Mononuclear cell (primary cell): ENCODE measurements around the gene CFAP161. TPM values are rescaled to one million over a fixed set of nuclear protein-coding genes. Genes with fewer than 3 reads are reported as not detected.

Experiments used
- H3K27me3 ChIP-seq: 2 replicates; pipeline ENCODE4 v1.6.0; 2011; ENCODE audit warnings: low read length, control low read depth; ENCODE audit not compliant: insufficient read depth
- H3K4me1 ChIP-seq: 2 replicates; pipeline ENCODE4 v1.5.1; 2011; ENCODE audit warnings: mild to moderate bottlenecking, low read length, control low read depth; ENCODE audit not compliant: insufficient read depth
- H3K4me3 ChIP-seq: 2 replicates; pipeline ENCODE4 v1.5.1; 2011; ENCODE audit warnings: mild to moderate bottlenecking, low read length, moderate library complexity
- H3K9me3 ChIP-seq: 2 replicates; pipeline ENCODE4 v1.5.1; 2011; ENCODE audit warnings: low read depth, mild to moderate bottlenecking, control low read depth, low read length
- total RNA-seq: library from RNA; depleted of rRNA; stranded (reverse); fragments of >200 nt; gene quantifications from one replicate; pipeline ENCODE4 v1.2.3, GENCODE V29; 2012

CFAP161 gene
- total RNA-seq, 1 donor: 3.7 TPM

DNA sequence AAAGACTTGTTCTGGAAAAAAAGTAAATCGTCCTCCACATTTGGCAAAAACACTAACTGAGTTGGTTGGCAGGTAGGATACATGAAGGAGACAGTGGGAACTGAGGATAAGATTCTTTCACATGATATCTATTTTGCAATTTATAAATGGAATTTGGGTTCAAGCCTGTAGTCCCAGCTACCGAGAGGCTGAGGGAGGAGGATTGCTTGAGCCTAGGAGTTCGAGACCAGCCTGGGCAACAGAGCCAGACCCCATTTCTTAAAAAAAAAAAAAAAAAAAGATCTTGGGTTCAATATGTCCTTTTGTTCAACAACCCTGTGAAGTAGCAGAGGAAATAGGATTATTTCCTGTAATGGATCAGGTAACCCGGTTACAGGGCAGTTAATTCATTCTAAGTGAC lies 35.7 kb upstream of the CFAP161 start:
- Histone ChIP-seq H3K4me3 (no peak overlapping the region), H3K4me1 (peaks cover 15% of the 10 kb centered on the region), H3K27me3 (peaks cover 12% of the 10 kb centered on the region), H3K9me3 (no peaks in the 10 kb centered on the region)

DNA sequence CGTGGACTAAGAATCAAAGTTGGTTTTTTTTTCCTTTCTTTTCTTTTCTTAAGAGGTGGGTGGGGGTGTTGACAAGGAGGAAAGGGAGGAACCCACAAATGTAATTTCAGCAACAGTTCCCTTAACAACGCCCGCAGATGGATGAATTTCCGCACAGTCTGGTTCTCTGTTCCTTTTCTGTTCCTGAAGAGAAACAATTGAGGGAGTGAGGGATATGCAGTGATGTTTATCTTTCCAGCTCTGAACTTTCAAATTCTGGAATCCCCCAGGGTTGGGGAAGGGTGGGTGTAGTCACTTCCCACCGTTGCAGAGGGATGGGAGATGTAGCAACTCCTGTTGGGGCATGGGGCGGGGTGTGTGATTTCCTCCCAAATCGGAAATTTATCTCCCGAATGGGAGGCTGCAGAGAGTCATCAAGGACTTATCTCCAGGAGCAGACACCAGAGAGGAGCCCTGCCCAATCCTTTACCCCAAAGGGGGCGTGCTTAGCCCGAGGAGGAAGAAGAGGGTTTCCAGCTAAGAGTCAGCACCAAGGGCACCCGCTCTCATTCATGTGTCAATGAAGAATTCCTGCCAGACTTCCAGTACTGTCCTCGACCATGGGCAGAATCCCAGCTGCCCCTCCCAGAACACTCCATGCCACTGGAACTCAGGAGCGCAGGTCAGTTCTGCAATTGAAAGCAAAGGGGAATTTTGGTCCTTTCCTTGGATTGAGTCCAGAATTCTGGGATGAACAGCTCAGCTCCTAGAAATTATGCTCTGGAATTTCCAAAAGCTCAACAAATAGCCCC lies 35.0 kb upstream of the CFAP161 start:
- H3K4me3 ChIP-seq: no peak overlapping the region
- H3K4me1 ChIP-seq: peaks cover 15% of the 10 kb centered on the region
- H3K9me3 ChIP-seq: no peaks in the 10 kb centered on the region
- peaks cover 12% of the 10 kb centered on the region for H3K27me3 ChIP-seq

DNA sequence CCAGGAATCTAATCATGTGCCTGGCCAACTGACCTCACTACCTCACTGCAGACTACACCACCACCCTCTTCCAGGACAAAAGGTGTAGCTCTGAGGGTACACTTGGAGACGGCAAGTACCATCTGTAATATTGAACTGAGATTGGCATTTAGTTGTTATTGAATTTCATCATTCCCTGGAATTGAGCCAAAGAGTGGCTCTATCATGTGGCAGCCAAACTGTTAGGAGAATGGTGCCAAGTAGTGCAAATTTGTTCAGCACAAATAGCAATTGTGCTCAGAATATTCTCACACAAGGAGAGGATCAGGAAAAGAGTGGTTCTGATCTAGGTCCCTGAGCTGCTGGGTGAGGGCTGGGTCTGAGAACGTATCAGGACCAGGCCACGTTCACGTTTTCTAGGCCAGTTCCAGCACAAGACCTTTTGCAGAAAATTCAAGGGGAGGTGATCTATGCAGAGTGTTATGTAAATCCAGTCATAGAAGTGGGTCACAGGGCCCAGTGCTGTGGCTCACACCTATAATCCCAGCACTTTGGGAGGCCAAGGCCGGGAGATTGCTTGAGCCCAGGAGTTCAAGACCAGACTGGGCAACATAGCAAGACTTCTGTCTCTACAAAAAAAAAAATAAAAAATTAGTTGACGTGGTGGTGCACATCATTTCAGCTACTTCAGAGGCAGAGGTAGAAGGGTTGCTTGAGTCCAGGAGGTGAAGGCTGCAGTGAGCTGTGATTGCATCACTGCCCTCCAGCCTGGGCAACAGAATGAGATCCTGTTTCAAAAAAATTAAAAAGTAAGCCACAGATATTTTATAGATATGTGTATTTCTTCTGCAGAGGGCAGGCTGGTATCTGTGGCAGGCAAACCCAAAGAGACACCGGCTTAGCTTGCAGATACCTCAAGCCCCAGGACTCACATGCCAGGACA lies 31.9 kb upstream of the CFAP161 start:
- H3K9me3 ChIP-seq: no peaks in the 10 kb centered on the region
- peaks cover 15% of the 10 kb centered on the region for H3K4me1 ChIP-seq
- peaks cover 12% of the 10 kb centered on the region for H3K27me3 ChIP-seq
- no peak overlapping the region for H3K4me3 ChIP-seq

DNA sequence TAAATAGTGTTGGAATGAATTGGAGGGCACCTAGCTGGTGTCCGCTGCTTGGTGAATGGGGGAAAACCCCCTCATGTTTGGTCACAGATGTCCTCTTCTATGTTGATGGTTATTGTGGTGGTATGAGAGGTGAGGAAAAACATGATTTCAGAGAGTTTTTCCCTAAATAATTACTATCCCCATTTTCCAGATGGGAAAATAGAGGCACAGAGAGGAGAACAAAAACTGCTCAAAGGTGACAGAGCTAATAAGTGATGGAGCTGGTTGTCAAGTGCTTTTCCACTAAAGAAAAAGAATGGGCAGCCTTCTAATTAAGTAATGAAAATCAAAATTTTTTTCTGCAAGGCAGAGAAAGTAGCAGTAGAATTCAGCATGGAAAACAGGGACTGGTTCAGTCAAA lies 30.2 kb upstream of the CFAP161 start:
- peaks cover 7% of the 10 kb centered on the region for H3K27me3 ChIP-seq
- H3K4me1 ChIP-seq: peaks cover 7% of the 10 kb centered on the region
- no peaks in the 10 kb centered on the region for H3K9me3 ChIP-seq
- no peak overlapping the region for H3K4me3 ChIP-seq

DNA sequence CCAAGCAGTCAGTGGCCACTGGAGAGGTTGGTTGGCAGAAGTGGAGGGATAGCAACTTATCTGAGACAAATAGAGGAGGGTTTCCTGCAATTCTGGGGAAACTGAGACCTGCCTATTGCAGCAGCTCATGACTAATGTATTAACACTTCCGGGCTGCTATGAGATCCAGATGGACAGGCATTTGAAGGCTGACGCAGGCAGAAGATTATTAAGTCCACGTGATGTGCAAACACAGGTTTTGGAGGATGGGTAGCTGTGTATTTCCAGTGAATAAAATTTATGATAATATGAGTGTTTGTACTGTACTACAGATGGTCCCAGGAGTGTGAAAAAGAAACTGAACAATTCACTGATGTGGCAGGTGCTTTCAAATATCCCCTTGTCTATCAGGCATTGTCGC lies 28.5 kb upstream of the CFAP161 start:
- no peaks in the 10 kb centered on the region for H3K4me1 ChIP-seq
- H3K4me3 ChIP-seq: no peak overlapping the region
- H3K27me3 ChIP-seq: no peaks in the 10 kb centered on the region
- H3K9me3 ChIP-seq: no peaks in the 10 kb centered on the region

DNA sequence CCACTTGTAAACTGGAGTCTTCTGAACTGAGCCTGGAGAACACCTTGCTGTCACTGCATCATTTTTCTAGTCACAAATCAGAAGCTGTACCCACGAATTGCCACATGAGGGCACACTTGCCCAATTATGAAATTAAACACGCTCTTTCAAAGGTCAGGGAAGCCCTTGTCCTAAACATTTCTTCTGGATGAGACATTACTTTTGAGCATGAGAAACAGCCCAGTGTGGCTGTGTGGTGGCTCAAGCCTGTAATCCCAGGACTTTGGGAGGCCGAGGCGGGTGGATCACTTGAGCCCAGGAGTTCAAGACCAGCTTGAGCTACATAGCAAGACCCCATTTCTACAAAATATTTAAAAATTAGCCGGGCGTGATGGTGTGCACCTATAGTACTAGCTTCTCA lies 27.5 kb upstream of the CFAP161 start:
- Histone ChIP-seq H3K9me3 (no peaks in the 10 kb centered on the region), H3K4me3 (no peak overlapping the region), H3K4me1 (no peaks in the 10 kb centered on the region), H3K27me3 (no peaks in the 10 kb centered on the region)

DNA sequence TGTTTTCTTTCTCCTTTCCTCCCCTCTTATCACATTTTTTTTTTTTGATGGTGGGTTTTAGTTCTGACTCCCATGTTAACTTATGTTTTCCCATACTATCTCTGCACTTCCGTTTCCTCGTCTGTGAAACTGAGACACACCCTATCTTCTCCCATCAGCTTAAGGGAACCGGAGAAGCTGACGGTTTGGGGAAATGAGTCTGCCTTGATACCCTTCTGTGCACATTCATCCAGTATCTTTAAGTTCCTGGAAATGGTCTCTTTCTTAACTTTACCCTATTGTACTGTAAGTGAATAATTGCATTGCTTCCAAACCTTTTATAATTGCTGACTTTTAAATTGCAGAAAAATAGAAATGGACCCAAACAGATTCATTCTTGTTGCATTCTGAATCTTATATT lies 26.2 kb upstream of the CFAP161 start:
- Histone ChIP-seq H3K4me1 (no peaks in the 10 kb centered on the region), H3K27me3 (no peaks in the 10 kb centered on the region), H3K4me3 (no peak overlapping the region), H3K9me3 (no peaks in the 10 kb centered on the region)

DNA sequence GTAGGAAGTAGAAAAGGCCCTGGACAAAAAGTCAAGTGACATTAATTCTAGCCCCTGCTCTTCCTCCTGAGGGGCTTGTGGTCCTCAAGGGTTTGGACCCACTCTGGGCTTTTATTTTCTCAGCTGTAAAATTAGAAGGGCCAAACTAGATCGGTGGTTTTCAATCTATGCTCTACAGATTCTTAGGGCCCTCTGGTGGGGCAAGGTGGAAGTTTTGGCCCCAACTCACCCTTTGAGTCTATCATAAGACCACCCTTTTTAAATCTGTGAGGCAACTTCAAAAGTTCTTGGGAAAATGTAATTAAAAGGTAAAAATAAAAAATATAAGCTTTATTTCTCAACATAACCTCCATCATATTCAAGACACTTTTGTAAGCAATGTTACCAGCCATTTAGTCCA lies 25.6 kb upstream of the CFAP161 start:
- no peaks in the 10 kb centered on the region for H3K4me1 ChIP-seq
- H3K9me3 ChIP-seq: no peaks in the 10 kb centered on the region
- no peak overlapping the region for H3K4me3 ChIP-seq

DNA sequence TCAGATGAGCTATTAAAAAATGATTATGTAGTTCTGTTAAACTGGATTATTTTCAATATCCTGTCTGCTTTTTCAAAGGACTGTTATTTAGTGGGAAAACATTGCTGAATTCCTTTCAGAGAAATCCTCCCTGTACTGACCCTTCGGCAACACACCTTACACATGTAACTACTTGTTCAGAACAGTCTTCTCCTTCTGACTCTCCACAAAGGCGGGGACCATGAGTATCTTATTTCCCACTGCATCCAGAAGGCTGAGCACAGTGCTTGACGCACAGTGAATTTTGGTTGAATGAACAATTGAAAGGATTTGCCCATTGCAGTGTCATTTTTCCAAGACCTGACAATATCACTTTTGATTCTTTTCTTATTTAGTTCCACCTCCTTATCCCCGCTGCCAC lies 23.1 kb upstream of the CFAP161 start:
- no peak overlapping the region for H3K4me3 ChIP-seq
- no peaks in the 10 kb centered on the region for H3K27me3 ChIP-seq
- H3K4me1 ChIP-seq: peaks cover 9% of the 10 kb centered on the region
- no peaks in the 10 kb centered on the region for H3K9me3 ChIP-seq

More for the DNA sequence above, 25.6 kb upstream of the CFAP161 start:
- no peaks in the 10 kb centered on the region for H3K27me3 ChIP-seq

DNA sequence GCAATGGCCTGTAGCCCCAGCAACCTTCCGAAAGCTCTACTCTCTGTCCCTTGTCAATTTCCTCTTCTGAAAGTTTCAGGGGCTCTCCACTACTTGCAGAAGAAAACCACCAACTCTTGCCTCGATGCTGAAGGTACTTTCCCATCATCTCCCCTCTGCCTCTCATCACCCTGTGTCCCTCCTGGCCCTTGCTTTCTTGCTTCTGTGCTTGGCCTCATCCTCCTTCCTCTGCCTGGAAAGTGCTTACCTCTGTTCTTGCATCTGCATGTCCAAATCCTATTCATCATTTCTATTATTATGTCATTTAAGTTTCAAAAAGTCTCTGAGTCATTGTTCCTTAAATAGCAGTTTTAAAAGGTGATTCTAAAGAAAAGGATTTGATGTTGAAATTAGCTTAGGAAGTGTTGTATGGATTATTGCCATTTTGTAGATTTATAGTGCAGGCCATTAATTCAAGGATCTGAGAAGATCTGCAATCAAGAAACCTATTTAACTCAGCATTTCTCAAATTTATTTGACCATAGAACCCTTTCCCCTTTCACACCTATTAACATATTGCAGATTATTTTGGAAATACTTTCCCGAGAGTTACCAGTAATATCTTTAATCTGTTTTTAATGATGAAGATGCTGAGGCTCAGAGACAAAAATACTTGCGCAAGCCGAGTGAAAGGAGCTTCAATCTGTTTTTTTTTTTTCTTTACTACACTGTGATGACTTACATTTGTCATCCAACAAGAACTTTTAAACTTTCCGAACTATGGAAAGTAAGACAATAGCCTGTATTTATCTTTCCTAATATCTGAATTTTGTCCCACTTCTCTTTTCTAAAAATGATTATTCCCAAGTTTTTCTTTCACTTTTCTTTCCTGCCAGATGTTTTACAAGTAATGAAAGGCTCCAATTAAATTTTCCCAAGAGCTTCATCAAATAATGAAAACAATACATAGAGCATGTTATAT lies 22.3 kb upstream of the CFAP161 start:
- Histone ChIP-seq H3K9me3 (no peaks in the 10 kb centered on the region), H3K27me3 (no peaks in the 10 kb centered on the region), H3K4me3 (no peak overlapping the region), H3K4me1 (peaks cover 9% of the 10 kb centered on the region)

DNA sequence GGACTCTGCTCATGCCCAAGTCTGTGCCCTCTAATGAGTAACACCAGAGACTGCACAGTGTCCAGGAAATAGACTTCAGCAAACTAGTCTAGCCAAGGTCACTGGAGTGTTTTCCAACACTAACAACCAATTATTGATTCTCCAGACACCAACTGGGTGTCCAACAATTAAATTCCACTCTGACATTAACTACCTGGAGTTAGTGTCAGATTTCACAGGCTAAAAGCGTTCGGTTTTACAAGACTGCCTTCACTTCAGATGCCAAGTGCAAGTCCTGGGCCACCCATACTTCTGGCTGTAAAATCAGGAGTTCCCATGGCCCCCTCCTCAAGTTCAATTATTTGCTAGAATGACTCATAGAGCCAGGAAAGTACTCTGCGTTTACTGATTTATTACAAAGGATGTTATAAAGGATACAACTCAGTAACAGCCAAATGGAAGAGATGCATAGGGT lies 20.8 kb upstream of the CFAP161 start:
- H3K9me3 ChIP-seq: no peaks in the 10 kb centered on the region
- H3K27me3 ChIP-seq: peaks cover 10% of the 10 kb centered on the region
- peaks cover 9% of the 10 kb centered on the region for H3K4me1 ChIP-seq
- H3K4me3 ChIP-seq: no peak overlapping the region

DNA sequence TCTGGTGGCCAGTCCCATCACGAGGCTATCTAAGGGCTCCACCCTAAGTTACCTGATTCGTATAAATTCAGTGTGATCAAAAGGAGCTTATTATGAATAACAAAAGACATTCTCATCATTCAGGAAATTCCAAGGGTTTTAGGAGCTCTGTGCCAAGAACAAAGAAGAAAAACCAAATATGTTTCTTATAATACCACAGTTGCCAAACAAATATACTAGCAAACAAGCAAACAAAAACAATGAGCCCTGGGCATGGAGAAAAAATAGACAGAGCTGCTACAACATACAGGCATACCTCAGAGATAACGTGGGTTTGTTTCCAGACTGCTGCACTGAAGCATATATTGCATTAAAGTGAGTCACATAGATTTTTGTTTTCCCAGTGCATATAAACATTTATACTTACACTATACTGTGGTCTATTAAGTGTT lies 20.2 kb upstream of the CFAP161 start:
- Histone ChIP-seq H3K27me3 (peaks cover 17% of the 10 kb centered on the region), H3K4me3 (no peak overlapping the region), H3K4me1 (peaks cover 9% of the 10 kb centered on the region), H3K9me3 (no peaks in the 10 kb centered on the region)

DNA sequence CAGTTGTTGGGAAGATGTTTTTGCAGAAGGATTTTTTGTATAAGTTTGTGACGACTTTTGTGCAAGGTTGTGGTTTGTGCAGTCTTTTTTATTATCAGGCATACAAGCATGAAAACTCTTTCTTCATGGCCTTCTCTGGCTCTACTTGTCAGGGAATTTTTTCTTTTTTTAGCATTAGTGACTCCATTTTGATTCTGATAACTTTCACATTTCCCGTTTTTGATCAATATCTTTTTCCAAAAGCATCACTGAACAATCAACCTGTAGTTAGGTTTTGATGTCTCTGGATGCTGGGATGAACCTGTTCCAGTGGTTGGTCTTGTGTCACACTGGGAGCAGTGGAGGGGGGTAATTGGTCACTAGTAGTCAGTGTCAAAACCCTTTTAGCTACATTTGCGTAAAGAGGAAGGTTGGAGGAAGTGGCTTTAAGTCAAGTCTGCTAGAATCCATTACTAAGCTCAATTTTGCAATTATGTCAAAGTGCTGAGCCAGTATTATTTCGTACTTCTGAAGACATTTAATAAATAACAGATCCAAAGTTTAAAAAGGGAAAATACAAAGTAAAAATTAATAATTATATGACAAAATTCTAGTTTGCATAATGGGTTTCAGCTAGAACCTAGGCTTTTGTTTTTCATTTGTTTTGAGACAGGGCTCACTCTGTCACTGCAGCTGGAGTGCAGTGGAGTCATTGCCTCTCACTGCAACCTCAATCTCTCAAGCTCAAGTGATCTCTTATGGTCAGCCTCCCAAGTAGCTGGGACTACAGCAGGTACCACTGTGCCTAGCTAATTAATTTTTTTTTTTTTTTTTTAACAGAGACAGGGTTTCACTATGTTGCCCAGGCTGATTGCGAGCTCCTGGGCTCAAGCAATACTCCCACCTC lies 18.8 kb upstream of the CFAP161 start:
- no peak overlapping the region for H3K4me3 ChIP-seq
- H3K9me3 ChIP-seq: no peaks in the 10 kb centered on the region
- H3K27me3 ChIP-seq: peaks cover 28% of the 10 kb centered on the region
- H3K4me1 ChIP-seq: peaks cover 9% of the 10 kb centered on the region

DNA sequence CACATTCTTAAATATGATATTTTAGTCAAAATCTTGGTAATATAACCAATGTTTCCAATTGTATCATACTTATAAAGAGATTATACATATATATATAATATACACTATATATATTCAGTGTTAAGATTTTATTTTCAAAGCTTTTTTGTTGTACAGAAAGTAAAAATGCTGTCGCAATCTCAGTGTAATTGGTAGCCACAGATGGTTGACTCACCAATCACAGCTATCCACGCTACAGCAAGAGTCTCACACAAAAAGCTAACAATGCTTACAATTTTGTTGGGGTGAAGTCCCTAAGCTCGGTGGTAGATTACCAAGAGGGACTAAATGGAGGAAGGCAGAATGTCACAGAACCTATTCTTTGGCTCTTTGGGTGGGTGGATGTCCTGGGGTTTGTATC lies 16.9 kb upstream of the CFAP161 start:
- no peak overlapping the region for H3K4me3 ChIP-seq
- H3K9me3 ChIP-seq: no peaks in the 10 kb centered on the region
- H3K27me3 ChIP-seq: peaks cover 29% of the 10 kb centered on the region
- H3K4me1 ChIP-seq: peaks cover 9% of the 10 kb centered on the region
